BLaER1 treated with 17β-estradiol and CSF1 and Interleukin-3, amounts not matched to agents 10 nM and 100 nM (cell line): Measurements from ENCODE around the gene WLS.

ENCODE experiments used
- H3K27ac ChIP-seq, 11 experiments: shearing (Covaris generic); formaldehyde crosslinking; 2 replicates each; pipeline ENCODE4 v1.8.1; 2022
- H3K27me3 ChIP-seq, 11 experiments: shearing (Covaris generic); formaldehyde crosslinking; 2 replicates each; pipeline ENCODE4 v1.8.1; 2022
- H3K36me3 ChIP-seq, 11 experiments: shearing (Covaris generic); formaldehyde crosslinking; 2 replicates each; pipeline ENCODE4 v1.8.1; 2022
- H3K4me1 ChIP-seq, 10 experiments: shearing (Covaris generic); formaldehyde crosslinking; 2 replicates each; pipeline ENCODE4 v1.8.1; 2022
- H3K4me2 ChIP-seq, 11 experiments: shearing (Covaris generic); formaldehyde crosslinking; 2 replicates each; pipeline ENCODE4 v1.8.1; 2022
- H3K4me3 ChIP-seq, 10 experiments: shearing (Covaris generic); formaldehyde crosslinking; 2 replicates each; pipeline ENCODE4 v1.8.1; 2022
- H3K9ac ChIP-seq, 11 experiments: shearing (Covaris generic); formaldehyde crosslinking; 2 replicates each; pipeline ENCODE4 v1.8.1; 2022
- H3K9me3 ChIP-seq, 11 experiments: shearing (Covaris generic); formaldehyde crosslinking; replicated peaks in 1 of 11; 2 replicates each; pipeline ENCODE4 v1.8.1; 2022
- H4K20me1 ChIP-seq, 11 experiments: shearing (Covaris generic); formaldehyde crosslinking; 2 replicates each; pipeline ENCODE4 v1.8.1; 2022
- Cebpa-rat ChIP-seq, 11 experiments: shearing (Covaris generic); IDR thresholded peaks; 2 replicates each; pipeline ENCODE4 v1.8.1; 2022

The WLS gene

GRCh38 chr1:68083686-68084085, 148.6 kb downstream of the WLS start:
- H3K36me3 ChIP-seq, result no peaks in the 10 kb centered on the region
- no peak overlapping the region for H3K4me2 ChIP-seq
- H3K4me3 ChIP-seq, result no peak overlapping the region
- H3K9me3 ChIP-seq, result 0 out of 22 replicates have a peak, but pooled peaks cover 0 to 6% (median 0%) of the 10 kb centered on the region in 11 experiments
- peaks cover 0 to 4% (median 0%) of the 10 kb centered on the region in 10 experiments; a peak in 3 of 20 replicates for H3K4me1 ChIP-seq
- no peak overlapping the region for H3K27ac ChIP-seq
- H3K9ac ChIP-seq, result no peak overlapping the region
- no peaks in the 10 kb centered on the region for H3K27me3 ChIP-seq
- no peaks in the 10 kb centered on the region for H4K20me1 ChIP-seq
- TF ChIP-seq Cebpa-rat (IDR thresholded peaks at IDR 0.05), result no peak

GRCh38 chr1:68081775-68082283, 150.5 kb downstream of the WLS start:
- H3K36me3 ChIP-seq, result no peaks in the 10 kb centered on the region
- H3K27ac ChIP-seq, result no peak overlapping the region
- H3K27me3 ChIP-seq, result no peaks in the 10 kb centered on the region
- no peak overlapping the region for H3K4me3 ChIP-seq
- H3K4me1 ChIP-seq, result peaks cover 0 to 11% (median 9%) of the 10 kb centered on the region in 10 experiments; a peak in 14 of 20 replicates
- no peak overlapping the region for H3K4me2 ChIP-seq
- no peak overlapping the region for H3K9ac ChIP-seq
- 0 out of 22 replicates have a peak, but pooled peaks cover 0 to 6% (median 0%) of the 10 kb centered on the region in 11 experiments for H3K9me3 ChIP-seq
- H4K20me1 ChIP-seq, result no peaks in the 10 kb centered on the region
- no peak for TF ChIP-seq Cebpa-rat (IDR thresholded peaks at IDR 0.05)

GRCh38 chr1:68078647-68079046, 153.7 kb downstream of the WLS start:
- Histone ChIP-seq H3K27ac (no peak overlapping the region), H3K9ac (no peak overlapping the region), H3K4me3 (no peak overlapping the region), H3K9me3 (peaks cover 0 to 10% (median 4%) of the 10 kb centered on the region in 11 experiments; a peak in 6 of 22 replicates), H3K4me1 (peaks cover 0 to 11% (median 9%) of the 10 kb centered on the region in 10 experiments; a peak in 14 of 20 replicates), H3K27me3 (no peaks in the 10 kb centered on the region), H3K36me3 (no peaks in the 10 kb centered on the region), H4K20me1 (no peaks in the 10 kb centered on the region), H3K4me2 (no peak overlapping the region)
- TF ChIP-seq Cebpa-rat (IDR thresholded peaks at IDR 0.05), result no peak
